WTC11 (cell line): ENCODE data around the gene ORM1. TPM values are rescaled to one million over a fixed set of nuclear protein-coding genes. Genes with fewer than 3 reads are reported as not detected.

ENCODE experiments used
- ATAC-seq: fragments of 200-7000 bp; cut with Tn5 transposase; 2 replicates; pipeline ENCODE4 v1.10.0; 2021; ENCODE audit warnings: mild to moderate bottlenecking, moderate library complexity
- CTCF ChIA-PET: fragments of 300-600 bp; sonication (Branson Sonifier 250); formaldehyde crosslinking; loops from one replicate; lab custom pipeline; 2021; ENCODE audit warnings: antibody characterized with exemption; lab: Charles Lee
- POLR2A ChIA-PET: fragments of 350-600 bp; sonication (Branson Sonifier 250); formaldehyde crosslinking; loops from one replicate; lab custom pipeline; 2021; ENCODE audit warnings: antibody characterized with exemption; lab: Charles Lee
- DNase-seq: peaks from one replicate; pipeline ENCODE4 v3.0.0; 2021; ENCODE audit warnings: low spot score
- H3K27ac Mint-ChIP-seq: 2 replicates; pipeline ENCODE4 v1.8.0; 2021; ENCODE audit warnings: mixed read lengths
- H3K27me3 Mint-ChIP-seq: 2 replicates; pipeline ENCODE4 v1.8.0; 2021; ENCODE audit warnings: low read depth, mild to moderate bottlenecking, moderate library complexity, mixed read lengths
- H3K36me3 Mint-ChIP-seq: 2 replicates; pipeline ENCODE4 v1.8.0; 2021; ENCODE audit warnings: mixed read lengths
- H3K4me1 Mint-ChIP-seq: 2 replicates; pipeline ENCODE4 v1.8.0; 2022; ENCODE audit warnings: mixed read lengths
- H3K4me3 Mint-ChIP-seq: 2 replicates; pipeline ENCODE4 v1.8.0; 2021; ENCODE audit warnings: mild to moderate bottlenecking, moderate library complexity, mixed read lengths
- H3K9me3 Mint-ChIP-seq: 2 replicates; pipeline ENCODE4 v1.8.0; 2021; ENCODE audit warnings: mixed read lengths
- CDX4 ChIP-seq: fragments of 250-450 bp; sonication (Bioruptor Pico); IDR thresholded peaks from 2 replicates; pipeline ENCODE4 v1.9.0; 2021; ENCODE audit warnings: moderate library complexity, mild to moderate bottlenecking, inconsistent platforms, borderline replicate concordance
- EMX1 ChIP-seq: fragments of 250-450 bp; sonication (Bioruptor Pico); IDR thresholded peaks from 2 replicates; pipeline ENCODE4 v1.8.0; 2021; ENCODE audit warnings: mild to moderate bottlenecking
- PRDM15 ChIP-seq: sonication (generic); formaldehyde crosslinking; IDR thresholded peaks from 2 replicates; pipeline ENCODE4 v1.8.0; 2022; ENCODE audit warnings: missing genetic modification reagents
- PRRX2 ChIP-seq: fragments of 250-450 bp; sonication (Bioruptor Pico); IDR thresholded peaks from 2 replicates; pipeline ENCODE4 v1.8.0; 2021; ENCODE audit warnings: mild to moderate bottlenecking
- TEAD4 ChIP-seq: sonication (generic); formaldehyde crosslinking; IDR thresholded peaks from 2 replicates; pipeline ENCODE4 v1.8.0; 2022; ENCODE audit warnings: mild to moderate bottlenecking, missing genetic modification reagents
- total RNA-seq: library from RNA; stranded (reverse); gene quantifications from 3 replicates; pipeline ENCODE4 v1.2.3, GENCODE V29; 2021
- TF ChIP-seq, protein P1 (sequence below): sonication (generic); formaldehyde crosslinking; conservative IDR thresholded peaks from 2 replicates; pipeline ENCODE4 v1.8.1; 2022; ENCODE audit warnings: mild to moderate bottlenecking, missing genetic modification reagents
- TF ChIP-seq, protein P2 (sequence below): sonication (generic); formaldehyde crosslinking; IDR thresholded peaks from 2 replicates; pipeline ENCODE4 v1.8.0; 2022; ENCODE audit warnings: mild to moderate bottlenecking, missing genetic modification reagents
- TF ChIP-seq, protein P3 (sequence below): sonication (generic); formaldehyde crosslinking; IDR thresholded peaks from 2 replicates; pipeline ENCODE4 v1.8.0; 2022; ENCODE audit warnings: mild to moderate bottlenecking, missing genetic modification reagents
- TF ChIP-seq, protein P4 (sequence below): sonication (generic); formaldehyde crosslinking; IDR thresholded peaks from 2 replicates; pipeline ENCODE4 v1.8.0; 2022; ENCODE audit warnings: mild to moderate bottlenecking, missing genetic modification reagents
- TF ChIP-seq, protein P5 (sequence below): fragments of 250-450 bp; sonication (Bioruptor Pico); conservative IDR thresholded peaks from 2 replicates; pipeline ENCODE4 v1.9.0; 2021; ENCODE audit warnings: mild to moderate bottlenecking
- TF ChIP-seq, protein P6 (sequence below): sonication (generic); formaldehyde crosslinking; IDR thresholded peaks from 2 replicates; pipeline ENCODE4 v1.8.1; 2022; ENCODE audit warnings: low read depth, missing genetic modification reagents, borderline replicate concordance

ORM1 gene
- total RNA-seq, 1 experiment from 2014 or later, result 3.9 TPM

GRCh38 chr9:114299286-114300152 lies 23.4 kb upstream of the ORM1 start (continued):
- TF ChIP-seq, protein P1, sequence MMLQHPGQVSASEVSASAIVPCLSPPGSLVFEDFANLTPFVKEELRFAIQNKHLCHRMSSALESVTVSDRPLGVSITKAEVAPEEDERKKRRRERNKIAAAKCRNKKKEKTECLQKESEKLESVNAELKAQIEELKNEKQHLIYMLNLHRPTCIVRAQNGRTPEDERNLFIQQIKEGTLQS (CRISPR knock-in tag), result no peak
- TF ChIP-seq EMX1 (CRISPR knock-in tag), result no peak

DNA sequence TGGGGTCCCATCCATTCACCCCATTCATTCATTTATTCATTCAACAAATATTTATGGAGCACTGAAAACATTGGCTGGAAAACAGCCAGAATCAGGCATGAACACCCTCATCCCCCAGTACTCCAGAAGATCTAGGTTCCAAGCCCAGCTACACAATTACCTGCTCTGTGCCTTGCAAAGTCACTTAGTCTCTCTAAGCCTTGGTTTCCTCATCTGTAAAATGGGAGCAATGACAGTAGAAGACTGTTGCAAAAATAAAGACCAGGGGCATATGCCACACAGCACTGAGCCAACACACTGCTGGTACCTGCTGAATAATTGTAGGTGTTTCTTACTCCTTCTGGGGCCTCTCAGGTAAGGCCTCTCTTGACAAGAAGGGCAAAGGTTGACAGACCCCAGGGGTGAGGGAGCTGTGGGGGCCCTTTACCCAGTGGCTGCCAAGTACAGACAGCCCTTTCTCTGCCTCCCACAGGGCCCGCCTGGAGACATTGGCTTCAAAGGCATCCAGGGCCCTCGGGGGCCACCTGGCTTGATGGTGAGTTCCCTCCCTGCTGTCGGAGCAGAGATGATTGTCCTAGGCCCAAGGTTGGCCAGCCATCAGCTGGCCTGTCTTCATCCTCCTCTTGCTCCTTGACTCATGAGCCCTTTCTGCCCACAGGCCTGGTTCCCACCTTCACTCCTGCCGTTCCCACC lies 22.6 kb upstream of the ORM1 start:
- Mint-ChIP-seq H3K9me3 (peaks cover 9% of the 10 kb centered on the region), H3K36me3 (peaks cover 42% of the 10 kb centered on the region), H3K27me3 (no peaks in the 10 kb centered on the region), H3K4me3 (no peak overlapping the region), H3K27ac (no peak overlapping the region), H3K4me1 (no peaks in the 10 kb centered on the region)
- DNase-seq (no peak), ATAC-seq (no peak)
- ChIA-PET POLR2A (no interaction called here), CTCF (interaction anchor here (1.2 to 2.0 kb wide), 4 partner anchors 9 to 218 kb away, joined by 3 to 12 read pairs (median 8); no protein-coding TSS in a partner anchor)
- TF ChIP-seq, protein P2, sequence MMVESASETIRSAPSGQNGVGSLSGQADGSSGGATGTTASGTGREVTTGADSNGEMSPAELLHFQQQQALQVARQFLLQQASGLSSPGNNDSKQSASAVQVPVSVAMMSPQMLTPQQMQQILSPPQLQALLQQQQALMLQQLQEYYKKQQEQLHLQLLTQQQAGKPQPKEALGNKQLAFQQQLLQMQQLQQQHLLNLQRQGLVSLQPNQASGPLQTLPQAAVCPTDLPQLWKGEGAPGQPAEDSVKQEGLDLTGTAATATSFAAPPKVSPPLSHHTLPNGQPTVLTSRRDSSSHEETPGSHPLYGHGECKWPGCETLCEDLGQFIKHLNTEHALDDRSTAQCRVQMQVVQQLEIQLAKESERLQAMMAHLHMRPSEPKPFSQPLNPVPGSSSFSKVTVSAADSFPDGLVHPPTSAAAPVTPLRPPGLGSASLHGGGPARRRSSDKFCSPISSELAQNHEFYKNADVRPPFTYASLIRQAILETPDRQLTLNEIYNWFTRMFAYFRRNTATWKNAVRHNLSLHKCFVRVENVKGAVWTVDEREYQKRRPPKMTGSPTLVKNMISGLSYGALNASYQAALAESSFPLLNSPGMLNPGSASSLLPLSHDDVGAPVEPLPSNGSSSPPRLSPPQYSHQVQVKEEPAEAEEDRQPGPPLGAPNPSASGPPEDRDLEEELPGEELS (CRISPR knock-in tag), result no peak
- TF ChIP-seq PRDM15 (CRISPR knock-in tag), result no peak
- TF ChIP-seq, protein P3, sequence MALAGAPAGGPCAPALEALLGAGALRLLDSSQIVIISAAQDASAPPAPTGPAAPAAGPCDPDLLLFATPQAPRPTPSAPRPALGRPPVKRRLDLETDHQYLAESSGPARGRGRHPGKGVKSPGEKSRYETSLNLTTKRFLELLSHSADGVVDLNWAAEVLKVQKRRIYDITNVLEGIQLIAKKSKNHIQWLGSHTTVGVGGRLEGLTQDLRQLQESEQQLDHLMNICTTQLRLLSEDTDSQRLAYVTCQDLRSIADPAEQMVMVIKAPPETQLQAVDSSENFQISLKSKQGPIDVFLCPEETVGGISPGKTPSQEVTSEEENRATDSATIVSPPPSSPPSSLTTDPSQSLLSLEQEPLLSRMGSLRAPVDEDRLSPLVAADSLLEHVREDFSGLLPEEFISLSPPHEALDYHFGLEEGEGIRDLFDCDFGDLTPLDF (CRISPR knock-in tag), result no peak
- no peak for TF ChIP-seq EMX1 (CRISPR knock-in tag)
- no peak for TF ChIP-seq TEAD4 (CRISPR knock-in tag)
- TF ChIP-seq, protein P4, sequence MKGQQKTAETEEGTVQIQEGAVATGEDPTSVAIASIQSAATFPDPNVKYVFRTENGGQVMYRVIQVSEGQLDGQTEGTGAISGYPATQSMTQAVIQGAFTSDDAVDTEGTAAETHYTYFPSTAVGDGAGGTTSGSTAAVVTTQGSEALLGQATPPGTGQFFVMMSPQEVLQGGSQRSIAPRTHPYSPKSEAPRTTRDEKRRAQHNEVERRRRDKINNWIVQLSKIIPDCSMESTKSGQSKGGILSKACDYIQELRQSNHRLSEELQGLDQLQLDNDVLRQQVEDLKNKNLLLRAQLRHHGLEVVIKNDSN (CRISPR knock-in tag), result no peak
- no peak for TF ChIP-seq PRRX2 (CRISPR knock-in tag)
- no peak for TF ChIP-seq CDX4 (CRISPR knock-in tag)
- TF ChIP-seq, protein P5, sequence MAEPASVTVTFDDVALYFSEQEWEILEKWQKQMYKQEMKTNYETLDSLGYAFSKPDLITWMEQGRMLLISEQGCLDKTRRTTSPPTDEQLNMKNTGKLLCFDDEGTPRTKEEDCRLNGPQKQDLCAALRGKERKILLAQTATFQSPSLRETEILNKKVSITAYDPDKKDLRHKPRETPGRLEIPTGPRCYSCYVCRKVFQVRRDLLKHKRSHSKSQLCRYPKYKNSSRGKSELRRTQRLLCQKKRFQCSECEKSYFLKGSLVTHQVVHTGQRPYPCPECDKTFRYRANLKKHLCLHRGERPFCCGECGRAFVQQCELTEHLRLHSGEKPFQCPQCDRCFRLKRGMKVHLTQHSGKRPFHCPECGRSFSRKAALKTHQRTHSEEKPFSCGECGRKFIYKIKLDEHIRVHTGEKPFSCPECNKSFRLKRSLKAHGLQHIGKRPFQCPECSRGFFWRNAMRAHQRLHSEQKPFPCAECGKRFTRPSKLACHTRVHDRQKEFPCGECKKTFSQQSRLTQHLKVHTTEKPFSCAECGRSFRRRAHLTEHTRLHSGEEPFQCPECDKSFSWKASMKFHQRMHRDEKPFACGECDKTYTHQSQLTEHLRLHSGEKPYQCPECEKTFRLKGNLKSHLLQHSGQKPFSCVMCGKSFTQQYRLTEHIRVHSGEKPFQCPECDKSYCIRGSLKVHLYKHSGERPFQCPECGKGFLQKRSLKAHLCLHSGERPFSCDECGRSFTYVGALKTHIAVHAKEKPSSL (CRISPR knock-in tag), result no peak
- TF ChIP-seq, protein P6, sequence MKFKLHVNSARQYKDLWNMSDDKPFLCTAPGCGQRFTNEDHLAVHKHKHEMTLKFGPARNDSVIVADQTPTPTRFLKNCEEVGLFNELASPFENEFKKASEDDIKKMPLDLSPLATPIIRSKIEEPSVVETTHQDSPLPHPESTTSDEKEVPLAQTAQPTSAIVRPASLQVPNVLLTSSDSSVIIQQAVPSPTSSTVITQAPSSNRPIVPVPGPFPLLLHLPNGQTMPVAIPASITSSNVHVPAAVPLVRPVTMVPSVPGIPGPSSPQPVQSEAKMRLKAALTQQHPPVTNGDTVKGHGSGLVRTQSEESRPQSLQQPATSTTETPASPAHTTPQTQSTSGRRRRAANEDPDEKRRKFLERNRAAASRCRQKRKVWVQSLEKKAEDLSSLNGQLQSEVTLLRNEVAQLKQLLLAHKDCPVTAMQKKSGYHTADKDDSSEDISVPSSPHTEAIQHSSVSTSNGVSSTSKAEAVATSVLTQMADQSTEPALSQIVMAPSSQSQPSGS (CRISPR knock-in tag), result no peak
